WTC11 (cell line): ENCODE measurements around the gene DDI2. TPM values are rescaled to one million over a fixed set of nuclear protein-coding genes. Genes with fewer than 3 reads are reported as not detected.
A peak's percentile ranks its signal among the peaks of the same experiment; 100 is the strongest.

Experiments
- ATAC-seq: fragments of 200-7000 bp; cut with Tn5 transposase; 2 replicates; pipeline ENCODE4 v1.10.0; 2021; ENCODE audit warnings: mild to moderate bottlenecking, moderate library complexity
- CTCF ChIA-PET: fragments of 300-600 bp; sonication (Branson Sonifier 250); formaldehyde crosslinking; loops from one replicate; lab custom pipeline; 2021; ENCODE audit warnings: antibody characterized with exemption; lab: Charles Lee
- POLR2A ChIA-PET: fragments of 350-600 bp; sonication (Branson Sonifier 250); formaldehyde crosslinking; loops from one replicate; lab custom pipeline; 2021; ENCODE audit warnings: antibody characterized with exemption; lab: Charles Lee
- DNase-seq: peaks from one replicate; pipeline ENCODE4 v3.0.0; 2021; ENCODE audit warnings: low spot score
- H3K27ac Mint-ChIP-seq: 2 replicates; pipeline ENCODE4 v1.8.0; 2021; ENCODE audit warnings: mixed read lengths
- H3K27me3 Mint-ChIP-seq: 2 replicates; pipeline ENCODE4 v1.8.0; 2021; ENCODE audit warnings: low read depth, mild to moderate bottlenecking, moderate library complexity, mixed read lengths
- H3K36me3 Mint-ChIP-seq: 2 replicates; pipeline ENCODE4 v1.8.0; 2021; ENCODE audit warnings: mixed read lengths
- H3K4me1 Mint-ChIP-seq: 2 replicates; pipeline ENCODE4 v1.8.0; 2022; ENCODE audit warnings: mixed read lengths
- H3K4me3 Mint-ChIP-seq: 2 replicates; pipeline ENCODE4 v1.8.0; 2021; ENCODE audit warnings: mild to moderate bottlenecking, moderate library complexity, mixed read lengths
- H3K9me3 Mint-ChIP-seq: 2 replicates; pipeline ENCODE4 v1.8.0; 2021; ENCODE audit warnings: mixed read lengths
- EMX1 ChIP-seq: fragments of 250-450 bp; sonication (Bioruptor Pico); IDR thresholded peaks from 2 replicates; pipeline ENCODE4 v1.8.0; 2021; ENCODE audit warnings: mild to moderate bottlenecking
- ESRRA ChIP-seq: sonication (generic); formaldehyde crosslinking; IDR thresholded peaks from 2 replicates; pipeline ENCODE4 v1.8.1; 2022; ENCODE audit warnings: mild to moderate bottlenecking, missing genetic modification reagents, borderline replicate concordance
- FOXJ3 ChIP-seq: sonication (generic); formaldehyde crosslinking; IDR thresholded peaks from 2 replicates; pipeline ENCODE4 v1.9.0; 2021; ENCODE audit warnings: missing genetic modification reagents, mild to moderate bottlenecking, borderline replicate concordance
- GABPB1 ChIP-seq: sonication (generic); formaldehyde crosslinking; IDR thresholded peaks from 2 replicates; pipeline ENCODE4 v1.8.1; 2023; ENCODE audit warnings: mild to moderate bottlenecking, missing genetic modification reagents
- JUN ChIP-seq: sonication (generic); formaldehyde crosslinking; IDR thresholded peaks from 2 replicates; pipeline ENCODE4 v1.8.0; 2023; ENCODE audit warnings: mild to moderate bottlenecking, missing genetic modification reagents
- OVOL2 ChIP-seq: fragments of 250-450 bp; sonication (Bioruptor Pico); IDR thresholded peaks from 2 replicates; pipeline ENCODE4 v1.9.0; 2021; ENCODE audit warnings: mild to moderate bottlenecking, borderline replicate concordance
- RORB ChIP-seq: fragments of 250-450 bp; sonication (Bioruptor Pico); IDR thresholded peaks from 2 replicates; pipeline ENCODE4 v1.9.0; 2021; ENCODE audit warnings: mild to moderate bottlenecking
- SMAD4 ChIP-seq: sonication (generic); formaldehyde crosslinking; IDR thresholded peaks from 2 replicates; pipeline ENCODE4 v1.8.0; 2022; ENCODE audit warnings: mild to moderate bottlenecking, missing genetic modification reagents
- ZNF121 ChIP-seq: sonication (generic); formaldehyde crosslinking; IDR thresholded peaks from 2 replicates; pipeline ENCODE4 v1.8.0; 2023; ENCODE audit warnings: missing genetic modification reagents
- ZNF138 ChIP-seq: sonication (generic); formaldehyde crosslinking; conservative IDR thresholded peaks from 2 replicates; pipeline ENCODE4 v1.8.1; 2022; ENCODE audit warnings: mild to moderate bottlenecking, moderate library complexity, missing genetic modification reagents
- ZNF232 ChIP-seq: sonication (generic); formaldehyde crosslinking; IDR thresholded peaks from 2 replicates; pipeline ENCODE4 v1.8.0; 2022; ENCODE audit warnings: mild to moderate bottlenecking, missing genetic modification reagents
- ZNF396 ChIP-seq: fragments of 250-450 bp; sonication (Bioruptor Pico); IDR thresholded peaks from 2 replicates; pipeline ENCODE4 v1.8.0; 2021; ENCODE audit warnings: mild to moderate bottlenecking, moderate library complexity, borderline replicate concordance
- ZNF671 ChIP-seq: fragments of 250-450 bp; sonication (Bioruptor Pico); IDR thresholded peaks from 2 replicates; pipeline ENCODE4 v1.8.0; 2021; ENCODE audit warnings: mild to moderate bottlenecking
- total RNA-seq: library from RNA; stranded (reverse); gene quantifications from 3 replicates; pipeline ENCODE4 v1.2.3, GENCODE V29; 2021
- TF ChIP-seq, protein P1 (sequence below): fragments of 250-450 bp; sonication (Bioruptor Pico); IDR thresholded peaks from 2 replicates; pipeline ENCODE4 v1.9.0; 2021; ENCODE audit warnings: mild to moderate bottlenecking, borderline replicate concordance
- TF ChIP-seq, protein P2 (sequence below): sonication (generic); formaldehyde crosslinking; IDR thresholded peaks from 2 replicates; pipeline ENCODE4 v1.8.0; 2022; ENCODE audit warnings: mild to moderate bottlenecking, missing genetic modification reagents
- TF ChIP-seq, protein P3 (sequence below): sonication (generic); formaldehyde crosslinking; IDR thresholded peaks from 2 replicates; pipeline ENCODE4 v1.8.1; 2023; ENCODE audit warnings: mild to moderate bottlenecking, missing genetic modification reagents, moderate library complexity
- TF ChIP-seq, protein P4 (sequence below): sonication (generic); formaldehyde crosslinking; IDR thresholded peaks from 2 replicates; pipeline ENCODE4 v1.8.1; 2023; ENCODE audit warnings: mild to moderate bottlenecking, missing genetic modification reagents, borderline replicate concordance
- TF ChIP-seq, protein P5 (sequence below): sonication (generic); formaldehyde crosslinking; IDR thresholded peaks from 2 replicates; pipeline ENCODE4 v1.8.1; 2022; ENCODE audit warnings: mild to moderate bottlenecking, moderate library complexity, missing genetic modification reagents
- TF ChIP-seq, protein P6 (sequence below): sonication (generic); formaldehyde crosslinking; IDR thresholded peaks from 2 replicates; pipeline ENCODE4 v1.8.0; 2022; ENCODE audit warnings: mild to moderate bottlenecking, missing genetic modification reagents

Gene DDI2
- total RNA-seq, 1 experiment from 2014 or later, result 34.2 TPM

DNA sequence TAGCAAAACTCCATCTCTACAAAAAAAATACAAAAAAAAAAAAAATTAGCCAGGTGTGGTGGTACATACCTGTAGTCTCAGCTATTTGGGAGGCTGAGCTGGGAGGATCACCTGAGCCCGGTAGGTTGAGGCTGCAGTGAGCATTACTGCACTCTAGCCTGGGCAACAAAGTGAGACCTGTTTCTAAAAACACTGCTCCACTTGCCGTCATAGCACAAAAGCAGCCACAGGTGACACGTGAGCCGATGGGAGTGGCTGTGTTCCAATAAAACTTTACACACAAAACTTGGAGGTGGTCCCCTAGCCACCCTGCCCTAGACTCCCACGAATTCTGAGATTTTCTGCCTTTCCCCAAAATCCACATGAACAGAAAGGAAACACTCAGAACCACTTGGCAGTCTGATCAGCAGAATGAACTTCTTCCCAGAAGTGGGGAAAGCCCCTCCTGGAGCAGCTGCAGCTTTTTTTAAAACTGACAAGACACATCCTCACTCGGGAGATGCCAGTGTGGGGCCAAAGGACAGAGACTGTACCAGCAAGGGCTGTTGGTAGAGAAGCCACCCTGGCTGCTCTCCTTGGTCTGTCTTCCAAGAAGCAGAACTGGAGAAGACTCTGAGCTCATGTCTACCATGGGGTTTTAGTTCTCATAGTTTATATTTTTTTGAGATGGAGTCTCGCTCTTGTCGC, 90.1 kb downstream of the DDI2 start (continued):
- TF ChIP-seq, protein P1, sequence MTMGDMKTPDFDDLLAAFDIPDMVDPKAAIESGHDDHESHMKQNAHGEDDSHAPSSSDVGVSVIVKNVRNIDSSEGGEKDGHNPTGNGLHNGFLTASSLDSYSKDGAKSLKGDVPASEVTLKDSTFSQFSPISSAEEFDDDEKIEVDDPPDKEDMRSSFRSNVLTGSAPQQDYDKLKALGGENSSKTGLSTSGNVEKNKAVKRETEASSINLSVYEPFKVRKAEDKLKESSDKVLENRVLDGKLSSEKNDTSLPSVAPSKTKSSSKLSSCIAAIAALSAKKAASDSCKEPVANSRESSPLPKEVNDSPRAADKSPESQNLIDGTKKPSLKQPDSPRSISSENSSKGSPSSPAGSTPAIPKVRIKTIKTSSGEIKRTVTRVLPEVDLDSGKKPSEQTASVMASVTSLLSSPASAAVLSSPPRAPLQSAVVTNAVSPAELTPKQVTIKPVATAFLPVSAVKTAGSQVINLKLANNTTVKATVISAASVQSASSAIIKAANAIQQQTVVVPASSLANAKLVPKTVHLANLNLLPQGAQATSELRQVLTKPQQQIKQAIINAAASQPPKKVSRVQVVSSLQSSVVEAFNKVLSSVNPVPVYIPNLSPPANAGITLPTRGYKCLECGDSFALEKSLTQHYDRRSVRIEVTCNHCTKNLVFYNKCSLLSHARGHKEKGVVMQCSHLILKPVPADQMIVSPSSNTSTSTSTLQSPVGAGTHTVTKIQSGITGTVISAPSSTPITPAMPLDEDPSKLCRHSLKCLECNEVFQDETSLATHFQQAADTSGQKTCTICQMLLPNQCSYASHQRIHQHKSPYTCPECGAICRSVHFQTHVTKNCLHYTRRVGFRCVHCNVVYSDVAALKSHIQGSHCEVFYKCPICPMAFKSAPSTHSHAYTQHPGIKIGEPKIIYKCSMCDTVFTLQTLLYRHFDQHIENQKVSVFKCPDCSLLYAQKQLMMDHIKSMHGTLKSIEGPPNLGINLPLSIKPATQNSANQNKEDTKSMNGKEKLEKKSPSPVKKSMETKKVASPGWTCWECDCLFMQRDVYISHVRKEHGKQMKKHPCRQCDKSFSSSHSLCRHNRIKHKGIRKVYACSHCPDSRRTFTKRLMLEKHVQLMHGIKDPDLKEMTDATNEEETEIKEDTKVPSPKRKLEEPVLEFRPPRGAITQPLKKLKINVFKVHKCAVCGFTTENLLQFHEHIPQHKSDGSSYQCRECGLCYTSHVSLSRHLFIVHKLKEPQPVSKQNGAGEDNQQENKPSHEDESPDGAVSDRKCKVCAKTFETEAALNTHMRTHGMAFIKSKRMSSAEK (CRISPR knock-in tag), result no peak

DNA sequence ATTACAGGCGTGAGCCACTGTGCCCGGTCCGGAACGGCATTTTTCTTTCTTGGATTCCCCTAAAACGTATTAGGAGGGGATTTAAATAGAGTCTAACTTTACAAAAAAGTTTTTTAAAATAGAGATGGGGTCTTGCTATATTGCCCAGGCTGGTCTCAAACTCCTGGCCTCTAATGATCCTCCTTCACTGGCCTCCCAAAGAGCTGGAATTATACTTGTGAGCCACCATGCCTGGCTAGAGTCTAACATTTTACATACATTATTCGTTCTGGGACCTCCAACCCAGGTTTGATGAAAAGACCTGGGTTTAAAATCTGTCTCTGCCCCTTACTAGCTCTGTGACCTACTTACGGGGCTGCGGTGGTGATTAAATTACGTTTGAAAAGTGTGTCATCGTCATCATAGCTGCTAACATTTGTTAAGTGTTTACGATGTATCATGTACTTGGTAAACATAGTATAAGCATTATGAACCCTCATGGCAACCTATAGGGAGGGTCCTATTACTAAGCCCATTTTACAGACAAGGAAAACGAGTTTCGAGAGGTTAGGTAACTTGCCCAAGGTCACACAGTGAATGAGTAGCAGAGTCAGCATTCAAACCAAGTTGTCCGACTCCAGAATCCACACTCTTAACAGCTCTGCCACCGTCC, 91.4 kb downstream of the DDI2 start:
- Mint-ChIP-seq H3K9me3 (no peaks in the 10 kb centered on the region), H3K36me3 (no peaks in the 10 kb centered on the region), H3K27ac (no peak overlapping the region), H3K4me1 (no peaks in the 10 kb centered on the region), H3K4me3 (no peak overlapping the region), H3K27me3 (no peaks in the 10 kb centered on the region)
- TF ChIP-seq ZNF671 (no peak), ESRRA (CRISPR knock-in tag) (no peak), EMX1 (CRISPR knock-in tag) (no peak), SMAD4 (CRISPR knock-in tag) (no peak), FOXJ3 (CRISPR knock-in tag) (no peak), ZNF121 (peak; percentile 24; the same call in 1 of the 2 replicates)
- TF ChIP-seq, protein P2, sequence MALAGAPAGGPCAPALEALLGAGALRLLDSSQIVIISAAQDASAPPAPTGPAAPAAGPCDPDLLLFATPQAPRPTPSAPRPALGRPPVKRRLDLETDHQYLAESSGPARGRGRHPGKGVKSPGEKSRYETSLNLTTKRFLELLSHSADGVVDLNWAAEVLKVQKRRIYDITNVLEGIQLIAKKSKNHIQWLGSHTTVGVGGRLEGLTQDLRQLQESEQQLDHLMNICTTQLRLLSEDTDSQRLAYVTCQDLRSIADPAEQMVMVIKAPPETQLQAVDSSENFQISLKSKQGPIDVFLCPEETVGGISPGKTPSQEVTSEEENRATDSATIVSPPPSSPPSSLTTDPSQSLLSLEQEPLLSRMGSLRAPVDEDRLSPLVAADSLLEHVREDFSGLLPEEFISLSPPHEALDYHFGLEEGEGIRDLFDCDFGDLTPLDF (CRISPR knock-in tag), result no peak
- TF ChIP-seq, protein P3, sequence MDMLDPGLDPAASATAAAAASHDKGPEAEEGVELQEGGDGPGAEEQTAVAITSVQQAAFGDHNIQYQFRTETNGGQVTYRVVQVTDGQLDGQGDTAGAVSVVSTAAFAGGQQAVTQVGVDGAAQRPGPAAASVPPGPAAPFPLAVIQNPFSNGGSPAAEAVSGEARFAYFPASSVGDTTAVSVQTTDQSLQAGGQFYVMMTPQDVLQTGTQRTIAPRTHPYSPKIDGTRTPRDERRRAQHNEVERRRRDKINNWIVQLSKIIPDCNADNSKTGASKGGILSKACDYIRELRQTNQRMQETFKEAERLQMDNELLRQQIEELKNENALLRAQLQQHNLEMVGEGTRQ (CRISPR knock-in tag), result no peak
- CTCF ChIA-PET, result interaction anchor here (0.7 to 2.0 kb wide), 2 partner anchors 30 to 33 kb away, joined by 3 to 5 read pairs; no protein-coding TSS in a partner anchor
- ATAC-seq (no peak), DNase-seq (no peak)
- POLR2A ChIA-PET, result no interaction called here

DNA sequence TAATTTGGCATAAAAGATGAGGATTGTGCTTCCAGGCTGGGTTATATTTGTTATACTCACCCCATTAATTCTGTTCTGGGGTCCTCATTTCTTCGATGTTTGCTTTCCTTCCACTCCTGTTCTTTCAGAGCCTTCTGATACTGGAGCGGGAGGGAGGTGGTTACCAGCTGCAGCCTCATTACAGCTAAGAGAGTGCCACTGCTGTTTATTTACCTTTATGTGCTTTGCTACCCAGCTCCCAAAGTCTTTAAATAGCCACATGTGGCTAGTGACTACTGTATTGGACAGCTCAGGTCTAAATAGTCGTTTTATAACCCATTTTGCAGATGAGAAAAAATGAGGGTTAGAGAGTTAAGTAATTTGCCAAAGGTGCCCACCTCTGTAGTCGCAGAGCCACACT, 92.0 kb downstream of the DDI2 start:
- no peak for ATAC-seq
- H3K27me3 Mint-ChIP-seq, result no peaks in the 10 kb centered on the region
- POLR2A ChIA-PET, result no interaction called here
- H3K27ac Mint-ChIP-seq, result no peak overlapping the region
- TF ChIP-seq GABPB1 (no peak), ZNF138 (no peak), RORB (CRISPR knock-in tag) (no peak), ZNF232 (no peak), JUN (CRISPR knock-in tag) (no peak), OVOL2 (CRISPR knock-in tag) (no peak), ZNF396 (CRISPR knock-in tag) (no peak)
- TF ChIP-seq, protein P4, sequence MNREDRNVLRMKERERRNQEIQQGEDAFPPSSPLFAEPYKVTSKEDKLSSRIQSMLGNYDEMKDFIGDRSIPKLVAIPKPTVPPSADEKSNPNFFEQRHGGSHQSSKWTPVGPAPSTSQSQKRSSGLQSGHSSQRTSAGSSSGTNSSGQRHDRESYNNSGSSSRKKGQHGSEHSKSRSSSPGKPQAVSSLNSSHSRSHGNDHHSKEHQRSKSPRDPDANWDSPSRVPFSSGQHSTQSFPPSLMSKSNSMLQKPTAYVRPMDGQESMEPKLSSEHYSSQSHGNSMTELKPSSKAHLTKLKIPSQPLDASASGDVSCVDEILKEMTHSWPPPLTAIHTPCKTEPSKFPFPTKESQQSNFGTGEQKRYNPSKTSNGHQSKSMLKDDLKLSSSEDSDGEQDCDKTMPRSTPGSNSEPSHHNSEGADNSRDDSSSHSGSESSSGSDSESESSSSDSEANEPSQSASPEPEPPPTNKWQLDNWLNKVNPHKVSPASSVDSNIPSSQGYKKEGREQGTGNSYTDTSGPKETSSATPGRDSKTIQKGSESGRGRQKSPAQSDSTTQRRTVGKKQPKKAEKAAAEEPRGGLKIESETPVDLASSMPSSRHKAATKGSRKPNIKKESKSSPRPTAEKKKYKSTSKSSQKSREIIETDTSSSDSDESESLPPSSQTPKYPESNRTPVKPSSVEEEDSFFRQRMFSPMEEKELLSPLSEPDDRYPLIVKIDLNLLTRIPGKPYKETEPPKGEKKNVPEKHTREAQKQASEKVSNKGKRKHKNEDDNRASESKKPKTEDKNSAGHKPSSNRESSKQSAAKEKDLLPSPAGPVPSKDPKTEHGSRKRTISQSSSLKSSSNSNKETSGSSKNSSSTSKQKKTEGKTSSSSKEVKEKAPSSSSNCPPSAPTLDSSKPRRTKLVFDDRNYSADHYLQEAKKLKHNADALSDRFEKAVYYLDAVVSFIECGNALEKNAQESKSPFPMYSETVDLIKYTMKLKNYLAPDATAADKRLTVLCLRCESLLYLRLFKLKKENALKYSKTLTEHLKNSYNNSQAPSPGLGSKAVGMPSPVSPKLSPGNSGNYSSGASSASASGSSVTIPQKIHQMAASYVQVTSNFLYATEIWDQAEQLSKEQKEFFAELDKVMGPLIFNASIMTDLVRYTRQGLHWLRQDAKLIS (CRISPR knock-in tag), result no peak
- TF ChIP-seq, protein P5, sequence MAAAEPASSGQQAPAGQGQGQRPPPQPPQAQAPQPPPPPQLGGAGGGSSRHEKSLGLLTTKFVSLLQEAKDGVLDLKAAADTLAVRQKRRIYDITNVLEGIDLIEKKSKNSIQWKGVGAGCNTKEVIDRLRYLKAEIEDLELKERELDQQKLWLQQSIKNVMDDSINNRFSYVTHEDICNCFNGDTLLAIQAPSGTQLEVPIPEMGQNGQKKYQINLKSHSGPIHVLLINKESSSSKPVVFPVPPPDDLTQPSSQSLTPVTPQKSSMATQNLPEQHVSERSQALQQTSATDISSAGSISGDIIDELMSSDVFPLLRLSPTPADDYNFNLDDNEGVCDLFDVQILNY (CRISPR knock-in tag), result no peak
- TF ChIP-seq, protein P6, sequence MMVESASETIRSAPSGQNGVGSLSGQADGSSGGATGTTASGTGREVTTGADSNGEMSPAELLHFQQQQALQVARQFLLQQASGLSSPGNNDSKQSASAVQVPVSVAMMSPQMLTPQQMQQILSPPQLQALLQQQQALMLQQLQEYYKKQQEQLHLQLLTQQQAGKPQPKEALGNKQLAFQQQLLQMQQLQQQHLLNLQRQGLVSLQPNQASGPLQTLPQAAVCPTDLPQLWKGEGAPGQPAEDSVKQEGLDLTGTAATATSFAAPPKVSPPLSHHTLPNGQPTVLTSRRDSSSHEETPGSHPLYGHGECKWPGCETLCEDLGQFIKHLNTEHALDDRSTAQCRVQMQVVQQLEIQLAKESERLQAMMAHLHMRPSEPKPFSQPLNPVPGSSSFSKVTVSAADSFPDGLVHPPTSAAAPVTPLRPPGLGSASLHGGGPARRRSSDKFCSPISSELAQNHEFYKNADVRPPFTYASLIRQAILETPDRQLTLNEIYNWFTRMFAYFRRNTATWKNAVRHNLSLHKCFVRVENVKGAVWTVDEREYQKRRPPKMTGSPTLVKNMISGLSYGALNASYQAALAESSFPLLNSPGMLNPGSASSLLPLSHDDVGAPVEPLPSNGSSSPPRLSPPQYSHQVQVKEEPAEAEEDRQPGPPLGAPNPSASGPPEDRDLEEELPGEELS (CRISPR knock-in tag), result no peak
- DNase-seq, result no peak
- H3K4me1 Mint-ChIP-seq, result no peaks in the 10 kb centered on the region
- H3K4me3 Mint-ChIP-seq, result no peak overlapping the region
- H3K9me3 Mint-ChIP-seq, result no peaks in the 10 kb centered on the region
- CTCF ChIA-PET, result interaction anchor here (2.0 kb wide), 1 partner anchor 30 kb away, joined by 5 read pairs; no protein-coding TSS in a partner anchor
- H3K36me3 Mint-ChIP-seq, result no peaks in the 10 kb centered on the region
